HepG2 (cell line): Measurements from ENCODE around the gene ZNF530. TPM values are rescaled to one million over a fixed set of nuclear protein-coding genes. Genes with fewer than 3 reads are reported as not detected.

Experiments
- ATF7-NPFF ChIP-seq: sonication (generic); formaldehyde crosslinking; IDR thresholded peaks from 2 replicates; pipeline ENCODE4 v1.8.1; 2023; ENCODE audit warnings: mild to moderate bottlenecking, low read depth, missing genetic modification reagents, moderate library complexity
- ESRRA ChIP-seq: sonication (generic); formaldehyde crosslinking; IDR thresholded peaks from 2 replicates; pipeline ENCODE4 v1.5.1; 2020; ENCODE audit warnings: mild to moderate bottlenecking, low read depth, missing genetic modification reagents
- ETV6 ChIP-seq: sonication (generic); formaldehyde crosslinking; conservative IDR thresholded peaks from 2 replicates; pipeline ENCODE4 v1.4.0; 2020; ENCODE audit warnings: missing genetic modification reagents
- HHEX ChIP-seq: IDR thresholded peaks from 2 replicates; pipeline ENCODE4 v1.6.1; 2016; ENCODE audit warnings: control low read depth
- HNF4A ChIP-seq: sonication (generic); formaldehyde crosslinking; IDR thresholded peaks from 2 replicates; pipeline ENCODE4 v1.4.0; 2020; ENCODE audit warnings: missing genetic modification reagents
- MTF1 ChIP-seq: sonication (generic); formaldehyde crosslinking; IDR thresholded peaks from 2 replicates; pipeline ENCODE4 v1.5.0; 2020; ENCODE audit warnings: missing genetic modification reagents
- RFX1 ChIP-seq: fragments of 450-650 bp; IDR thresholded peaks from 2 replicates; pipeline ENCODE4 v1.6.1; 2017
- SRSF4 ChIP-seq: fragments of 200-400 bp; formaldehyde crosslinking; IDR thresholded peaks from one replicate; pipeline ENCODE4 v1.6.1; 2018; ENCODE audit warnings: mild to moderate bottlenecking, low read depth, low read length, moderate library complexity; ENCODE audit not compliant: poor library complexity, severe bottlenecking
- STAT5B ChIP-seq: sonication (generic); formaldehyde crosslinking; IDR thresholded peaks from 2 replicates; pipeline ENCODE4 v1.4.0; 2020; ENCODE audit warnings: missing genetic modification reagents
- THAP11 ChIP-seq: IDR thresholded peaks from 2 replicates; pipeline ENCODE4 v1.6.1; 2016; ENCODE audit warnings: missing biosample characterization, missing genetic modification reagents
- TOE1 ChIP-seq: sonication (generic); formaldehyde crosslinking; IDR thresholded peaks from 2 replicates; pipeline ENCODE4 v1.4.0; 2020; ENCODE audit warnings: mild to moderate bottlenecking, missing genetic modification reagents
- ZBED4 ChIP-seq: sonication (generic); formaldehyde crosslinking; IDR thresholded peaks from 2 replicates; pipeline ENCODE4 v1.4.0; 2020; ENCODE audit warnings: missing genetic modification reagents, borderline replicate concordance
- ZNF274 ChIP-seq: sonication (generic); formaldehyde crosslinking; IDR thresholded peaks from 2 replicates; pipeline ENCODE4 v1.5.1; 2020; ENCODE audit warnings: mild to moderate bottlenecking, missing genetic modification reagents
- ZNF292 ChIP-seq: sonication (generic); formaldehyde crosslinking; IDR thresholded peaks from 2 replicates; pipeline ENCODE4 v1.8.1; 2022; ENCODE audit warnings: mild to moderate bottlenecking, low read depth, missing genetic modification reagents, borderline replicate concordance
- ZNF570 ChIP-seq: sonication (generic); formaldehyde crosslinking; IDR thresholded peaks from 2 replicates; pipeline ENCODE4 v1.4.0; 2020; ENCODE audit warnings: mild to moderate bottlenecking, missing genetic modification reagents, borderline replicate concordance
- ZNF724P ChIP-seq: sonication (generic); formaldehyde crosslinking; IDR thresholded peaks from 2 replicates; pipeline ENCODE4 v1.8.0; 2022; ENCODE audit warnings: missing genetic modification reagents, borderline replicate concordance
- ZSCAN20 ChIP-seq: sonication (generic); formaldehyde crosslinking; IDR thresholded peaks from 2 replicates; pipeline ENCODE4 v1.4.0; 2020; ENCODE audit warnings: missing genetic modification reagents, mild to moderate bottlenecking, borderline replicate concordance
- polyA plus RNA-seq, 8 experiments: library from polyadenylated mRNA; depleted of rRNA in 3 of 8; stranded (reverse) in 7 of 8; unstranded in 1 of 8; fragments of >200 nt; fragmentation: Illumina TruSeq in 4 of 8; extraction: Trizol in 4 of 8; gene quantifications; 2 replicates each; pipeline versions ENCODE4 v1.2.1 to v1.2.3, GENCODE V29; 2011 to 2016; ENCODE audit warnings: low read depth in 4 of 8, missing spikeins in 1 of 8, mixed read lengths in 1 of 8; ENCODE audit not compliant: insufficient read depth in 1 of 8
- total RNA-seq, 5 experiments: library from RNA; depleted of rRNA; stranded (reverse); fragments of >200 nt; fragmentation: Illumina TruSeq; extraction: Trizol; gene quantifications; 2 replicates each; pipeline ENCODE4 v1.2.3, GENCODE V29; 2016; ENCODE audit warnings: low read depth in 1 of 5
- TF ChIP-seq, protein P1 (sequence below): IDR thresholded peaks from 2 replicates; pipeline ENCODE4 v1.6.1; 2018; ENCODE audit warnings: missing genetic modification reagents, mild to moderate bottlenecking, missing compliant biosample characterization
- TF ChIP-seq, protein P2 (sequence below): sonication (generic); formaldehyde crosslinking; IDR thresholded peaks from 2 replicates; pipeline ENCODE4 v1.8.0; 2022; ENCODE audit warnings: missing genetic modification reagents, mild to moderate bottlenecking, inconsistent platforms, borderline replicate concordance
- TF ChIP-seq, protein P3 (sequence below): sonication (generic); formaldehyde crosslinking; IDR thresholded peaks from 2 replicates; pipeline ENCODE4 v1.5.0; 2020; ENCODE audit warnings: mild to moderate bottlenecking, missing genetic modification reagents
- TF ChIP-seq, protein P4 (sequence below): sonication (generic); formaldehyde crosslinking; IDR thresholded peaks from 2 replicates; pipeline ENCODE4 v1.8.0; 2022; ENCODE audit warnings: mild to moderate bottlenecking, missing genetic modification reagents, moderate library complexity

ZNF530 gene
- total and polyA plus RNA-seq, 2 of the 13 experiments (the other 11 are each of a cell fraction or from before 2014, with no cell fraction given) = 1.1 to 7.8 TPM

DNA sequence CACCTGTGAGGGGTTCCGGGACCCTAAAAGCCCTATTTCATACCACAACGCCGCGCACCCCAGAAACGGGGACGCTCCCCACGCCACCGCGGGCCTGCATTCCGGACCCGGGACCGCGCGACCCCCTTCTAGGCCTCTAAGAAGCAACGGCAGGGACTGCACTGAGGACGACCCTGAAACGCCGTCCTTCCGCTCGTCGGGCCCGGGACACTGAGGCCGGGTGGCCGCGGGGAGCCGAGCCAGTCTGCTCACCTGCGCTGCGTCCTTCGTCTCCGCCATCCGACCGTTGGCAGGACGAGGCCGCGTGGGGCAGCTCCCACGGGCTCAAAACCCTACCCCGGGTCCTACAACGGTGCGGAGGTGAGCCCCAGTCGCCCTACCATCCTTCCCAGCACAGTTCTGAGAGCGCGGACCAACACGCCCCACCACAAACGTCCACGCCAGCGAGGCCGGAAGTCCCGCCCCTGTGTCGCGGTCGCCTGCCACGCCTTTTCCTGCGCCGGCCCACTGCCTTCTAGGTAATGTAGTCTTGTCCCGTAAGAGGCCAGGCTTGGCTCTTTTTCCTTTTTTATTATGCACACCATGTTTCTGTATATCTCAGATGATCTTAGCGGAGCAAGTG lies 40.2 kb upstream of the ZNF530 start, which contains the start of gene ZNF550 (continued):
- TF ChIP-seq ZBED4 (CRISPR knock-in tag) = 0 out of 2 replicates have a peak, but pooled peaks have one; percentile 19
- no peak for TF ChIP-seq STAT5B (CRISPR knock-in tag)
- TF ChIP-seq, protein P1, sequence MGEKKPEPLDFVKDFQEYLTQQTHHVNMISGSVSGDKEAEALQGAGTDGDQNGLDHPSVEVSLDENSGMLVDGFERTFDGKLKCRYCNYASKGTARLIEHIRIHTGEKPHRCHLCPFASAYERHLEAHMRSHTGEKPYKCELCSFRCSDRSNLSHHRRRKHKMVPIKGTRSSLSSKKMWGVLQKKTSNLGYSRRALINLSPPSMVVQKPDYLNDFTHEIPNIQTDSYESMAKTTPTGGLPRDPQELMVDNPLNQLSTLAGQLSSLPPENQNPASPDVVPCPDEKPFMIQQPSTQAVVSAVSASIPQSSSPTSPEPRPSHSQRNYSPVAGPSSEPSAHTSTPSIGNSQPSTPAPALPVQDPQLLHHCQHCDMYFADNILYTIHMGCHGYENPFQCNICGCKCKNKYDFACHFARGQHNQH (CRISPR knock-in tag) = no peak; the same call in 1 of the 2 replicates
- 0 out of 2 replicates have a peak, but pooled peaks have one; percentile 56 for TF ChIP-seq ATF7-NPFF (CRISPR knock-in tag)
- TF ChIP-seq ETV6 (CRISPR knock-in tag) = no peak
- TF ChIP-seq ZNF724P = no peak
- TF ChIP-seq, protein P2, sequence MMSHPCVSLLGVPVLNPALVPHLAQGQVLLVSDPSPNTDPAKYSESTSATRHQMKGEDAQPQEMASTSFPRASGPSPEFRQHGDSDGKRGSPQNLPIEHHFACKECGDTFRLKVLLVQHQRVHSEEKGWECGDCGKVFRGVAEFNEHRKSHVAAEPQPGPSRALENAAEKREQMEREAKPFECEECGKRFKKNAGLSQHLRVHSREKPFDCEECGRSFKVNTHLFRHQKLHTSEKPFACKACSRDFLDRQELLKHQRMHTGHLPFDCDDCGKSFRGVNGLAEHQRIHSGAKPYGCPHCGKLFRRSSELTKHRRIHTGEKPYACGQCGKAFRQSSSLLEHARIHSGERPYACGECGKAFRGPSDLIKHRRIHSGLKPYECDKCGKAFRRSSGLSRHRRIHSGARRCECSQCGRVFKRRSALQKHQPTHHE (CRISPR knock-in tag) = no peak
- TF ChIP-seq MTF1 = no peak
- no peak for TF ChIP-seq ZNF292 (CRISPR knock-in tag)
- no peak for TF ChIP-seq ZNF570
- TF ChIP-seq ZSCAN20 (CRISPR knock-in tag) = no peak
- TF ChIP-seq ESRRA (CRISPR knock-in tag) = no peak; the same call in 1 of the 2 replicates
- no peak for TF ChIP-seq RFX1
- no peak for TF ChIP-seq SRSF4
- TF ChIP-seq HNF4A (CRISPR knock-in tag) = no peak
- peak; percentile 100 for TF ChIP-seq THAP11 (CRISPR knock-in tag)
- TF ChIP-seq, protein P3, sequence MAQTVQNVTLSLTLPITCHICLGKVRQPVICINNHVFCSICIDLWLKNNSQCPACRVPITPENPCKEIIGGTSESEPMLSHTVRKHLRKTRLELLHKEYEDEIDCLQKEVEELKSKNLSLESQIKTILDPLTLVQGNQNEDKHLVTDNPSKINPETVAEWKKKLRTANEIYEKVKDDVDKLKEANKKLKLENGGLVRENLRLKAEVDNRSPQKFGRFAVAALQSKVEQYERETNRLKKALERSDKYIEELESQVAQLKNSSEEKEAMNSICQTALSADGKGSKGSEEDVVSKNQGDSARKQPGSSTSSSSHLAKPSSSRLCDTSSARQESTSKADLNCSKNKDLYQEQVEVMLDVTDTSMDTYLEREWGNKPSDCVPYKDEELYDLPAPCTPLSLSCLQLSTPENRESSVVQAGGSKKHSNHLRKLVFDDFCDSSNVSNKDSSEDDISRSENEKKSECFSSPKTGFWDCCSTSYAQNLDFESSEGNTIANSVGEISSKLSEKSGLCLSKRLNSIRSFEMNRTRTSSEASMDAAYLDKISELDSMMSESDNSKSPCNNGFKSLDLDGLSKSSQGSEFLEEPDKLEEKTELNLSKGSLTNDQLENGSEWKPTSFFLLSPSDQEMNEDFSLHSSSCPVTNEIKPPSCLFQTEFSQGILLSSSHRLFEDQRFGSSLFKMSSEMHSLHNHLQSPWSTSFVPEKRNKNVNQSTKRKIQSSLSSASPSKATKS (CRISPR knock-in tag) = no peak
- TF ChIP-seq TOE1 (CRISPR knock-in tag) = no peak
- TF ChIP-seq, protein P4, sequence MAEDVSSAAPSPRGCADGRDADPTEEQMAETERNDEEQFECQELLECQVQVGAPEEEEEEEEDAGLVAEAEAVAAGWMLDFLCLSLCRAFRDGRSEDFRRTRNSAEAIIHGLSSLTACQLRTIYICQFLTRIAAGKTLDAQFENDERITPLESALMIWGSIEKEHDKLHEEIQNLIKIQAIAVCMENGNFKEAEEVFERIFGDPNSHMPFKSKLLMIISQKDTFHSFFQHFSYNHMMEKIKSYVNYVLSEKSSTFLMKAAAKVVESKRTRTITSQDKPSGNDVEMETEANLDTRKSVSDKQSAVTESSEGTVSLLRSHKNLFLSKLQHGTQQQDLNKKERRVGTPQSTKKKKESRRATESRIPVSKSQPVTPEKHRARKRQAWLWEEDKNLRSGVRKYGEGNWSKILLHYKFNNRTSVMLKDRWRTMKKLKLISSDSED (CRISPR knock-in tag) = no peak
- TF ChIP-seq ZNF274 (CRISPR knock-in tag) = 0 out of 2 replicates have a peak, but pooled peaks have one; percentile 65
- TF ChIP-seq HHEX (CRISPR knock-in tag) = no peak
